Karpas-422 (cell line): ENCODE results near the gene ZBTB49. TPM values are rescaled to one million over a fixed set of nuclear protein-coding genes. Genes with fewer than 3 reads are reported as not detected.
"Not testable (repeated sequence)": the region's sequence is repeated elsewhere in the genome, so short reads cannot be mapped to it uniquely, and the experiment has no call there.

Experiments used
- DNase-seq: peaks from one replicate; pipeline ENCODE4 v3.0.0-alpha.2; 2015
- H2AFZ ChIP-seq: fragments of 200-600 bp; sonication (generic); 2 replicates; pipeline ENCODE4 v1.6.1; 2014; ENCODE audit warnings: antibody characterized with exemption, low read length, mixed read lengths
- H3K27ac ChIP-seq: fragments of 200-600 bp; sonication (generic); 2 replicates; pipeline ENCODE4 v1.5.1; 2014; ENCODE audit warnings: mild to moderate bottlenecking, low read length, moderate library complexity
- H3K27me3 ChIP-seq: fragments of 200-600 bp; sonication (generic); 2 replicates; pipeline ENCODE4 v1.6.1; 2014; ENCODE audit warnings: low read length, mixed read lengths
- H3K36me3 ChIP-seq: fragments of 200-600 bp; sonication (generic); 2 replicates; pipeline ENCODE4 v1.6.1; 2014; ENCODE audit warnings: low read length, mixed read lengths; ENCODE audit not compliant: insufficient read depth
- H3K4me1 ChIP-seq: fragments of 200-600 bp; sonication (generic); 2 replicates; pipeline ENCODE4 v1.6.1; 2014; ENCODE audit warnings: mild to moderate bottlenecking, low read length, mixed read lengths
- H3K4me2 ChIP-seq: fragments of 200-600 bp; sonication (generic); 2 replicates; pipeline ENCODE4 v1.6.1; 2014; ENCODE audit warnings: low read length, low read depth, mild to moderate bottlenecking; ENCODE audit not compliant: poor library complexity, severe bottlenecking
- H3K4me3 ChIP-seq: fragments of 200-600 bp; sonication (generic); 2 replicates; pipeline ENCODE4 v1.5.1; 2014; ENCODE audit warnings: mild to moderate bottlenecking, antibody characterized with exemption, low read length, mixed read lengths
- H3K79me2 ChIP-seq: fragments of 200-600 bp; sonication (generic); 2 replicates; pipeline ENCODE4 v1.6.1; 2014; ENCODE audit warnings: mild to moderate bottlenecking, low read length, mixed read lengths
- H3K9ac ChIP-seq: fragments of 200-600 bp; sonication (generic); 2 replicates; pipeline ENCODE4 v1.6.0; 2014; ENCODE audit warnings: low read length
- H3K9me2 ChIP-seq: fragments of 200-600 bp; sonication (generic), shearing (Covaris generic); replicated peaks from 2 replicates; pipeline ENCODE4 v1.6.0; 2014; ENCODE audit warnings: mild to moderate bottlenecking, low read length, moderate library complexity; ENCODE audit not compliant: insufficient read depth
- H3K9me3 ChIP-seq: fragments of 300-700, 200-600 bp; sonication (generic); 2 replicates; pipeline ENCODE4 v1.6.1; 2014; ENCODE audit warnings: low read length, mixed read lengths
- H4K20me1 ChIP-seq: fragments of 200-600 bp; sonication (generic); 2 replicates; pipeline ENCODE4 v1.6.1; 2014; ENCODE audit warnings: mild to moderate bottlenecking, antibody characterized with exemption, low read length, low read depth; ENCODE audit not compliant: insufficient read depth
- total RNA-seq: library from RNA; depleted of rRNA; stranded (reverse); fragments of >200 nt; shearing (Covaris generic); gene quantifications from 2 replicates; pipeline ENCODE4 v1.2.3, GENCODE V29; 2014; ENCODE audit warnings: low replicate concordance

The ZBTB49 gene
- total RNA-seq, 1 experiment from 2014 or later, result 6.7 TPM

- H3K9me3 ChIP-seq, result no peaks in the 10 kb centered on the region
- no peak overlapping the region for H2AFZ ChIP-seq
- H3K4me3 ChIP-seq, result no peak overlapping the region
- no peak overlapping the region for H3K4me2 ChIP-seq
- no peaks in the 10 kb centered on the region for H3K79me2 ChIP-seq
- H3K9ac ChIP-seq, result no peak overlapping the region
- no peaks in the 10 kb centered on the region for H3K27me3 ChIP-seq
- DNase-seq, result no peak
- no peaks in the 10 kb centered on the region for H3K9me2 ChIP-seq
- H3K4me1 ChIP-seq, result peaks cover under 1% of the 10 kb centered on the region
- H3K36me3 ChIP-seq, result no peaks in the 10 kb centered on the region
- H3K27ac ChIP-seq, result no peak overlapping the region
- H4K20me1 ChIP-seq, result no peaks in the 10 kb centered on the region
Observed at GRCh38 chr4:4254199-4254598, 35.9 kb upstream of the ZBTB49 start.

- no peak overlapping the region for H3K4me2 ChIP-seq
- no peaks in the 10 kb centered on the region for H3K4me1 ChIP-seq
- H2AFZ ChIP-seq, result no peak overlapping the region
- no peak overlapping the region for H3K4me3 ChIP-seq
- no peaks in the 10 kb centered on the region for H3K36me3 ChIP-seq
- no peaks in the 10 kb centered on the region for H3K27me3 ChIP-seq
- H3K79me2 ChIP-seq, result no peaks in the 10 kb centered on the region
- H3K27ac ChIP-seq, result no peak overlapping the region
- no peaks in the 10 kb centered on the region for H4K20me1 ChIP-seq
- H3K9me2 ChIP-seq, result no peaks in the 10 kb centered on the region
- no peaks in the 10 kb centered on the region for H3K9me3 ChIP-seq
- no peak overlapping the region for H3K9ac ChIP-seq
- no peak for DNase-seq
Observed at GRCh38 chr4:4254666-4255065, 35.4 kb upstream of the ZBTB49 start.

GRCh38 chr4:4256799-4257198 lies 33.3 kb upstream of the ZBTB49 start:
- Histone ChIP-seq H3K4me1 (no peaks in the 10 kb centered on the region), H3K27ac (no peak overlapping the region), H2AFZ (no peak overlapping the region), H3K9ac (no peak overlapping the region), H3K4me2 (no peak overlapping the region), H4K20me1 (no peaks in the 10 kb centered on the region), H3K79me2 (no peaks in the 10 kb centered on the region), H3K4me3 (no peak overlapping the region), H3K9me3 (no peaks in the 10 kb centered on the region), H3K36me3 (no peaks in the 10 kb centered on the region), H3K9me2 (no peaks in the 10 kb centered on the region), H3K27me3 (no peaks in the 10 kb centered on the region)
- DNase-seq, result no peak

- not testable (repeated sequence) for H3K9me2 ChIP-seq, H3K4me2 ChIP-seq, H4K20me1 ChIP-seq, DNase-seq, H3K27ac ChIP-seq, H3K9me3 ChIP-seq, H3K79me2 ChIP-seq, H3K4me3 ChIP-seq, H3K27me3 ChIP-seq, H3K9ac ChIP-seq, H3K4me1 ChIP-seq, H2AFZ ChIP-seq, H3K36me3 ChIP-seq
Observed at GRCh38 chr4:4257705-4258104, 32.3 kb upstream of the ZBTB49 start.

GRCh38 chr4:4259484-4260100 lies 30.5 kb upstream of the ZBTB49 start:
- Histone ChIP-seq H3K4me2 (no peak overlapping the region), H2AFZ (no peak overlapping the region)

GRCh38 chr4:4260185-4260751 lies 29.8 kb upstream of the ZBTB49 start:
- no peaks in the 10 kb centered on the region for H3K4me1 ChIP-seq
- H3K4me2 ChIP-seq, result no peak overlapping the region
- H3K27ac ChIP-seq, result no peak overlapping the region
- peak; percentile 86 for DNase-seq
- H3K9ac ChIP-seq, result no peak overlapping the region
- H3K27me3 ChIP-seq, result no peaks in the 10 kb centered on the region
- H2AFZ ChIP-seq, result no peak overlapping the region
- no peaks in the 10 kb centered on the region for H3K9me3 ChIP-seq
- no peak overlapping the region for H3K4me3 ChIP-seq
- H3K9me2 ChIP-seq, result no peaks in the 10 kb centered on the region
- H4K20me1 ChIP-seq, result no peaks in the 10 kb centered on the region
- no peaks in the 10 kb centered on the region for H3K36me3 ChIP-seq
- H3K79me2 ChIP-seq, result no peaks in the 10 kb centered on the region

More at GRCh38 chr4:4259484-4260100, 30.5 kb upstream of the ZBTB49 start:
- H3K4me3 ChIP-seq, result no peak overlapping the region
- DNase-seq, result no peak
- H3K36me3 ChIP-seq, result no peaks in the 10 kb centered on the region
- no peaks in the 10 kb centered on the region for H3K79me2 ChIP-seq
- no peaks in the 10 kb centered on the region for H3K4me1 ChIP-seq
- H3K9me2 ChIP-seq, result no peaks in the 10 kb centered on the region
- H3K27ac ChIP-seq, result no peak overlapping the region
- H3K9ac ChIP-seq, result no peak overlapping the region
- no peaks in the 10 kb centered on the region for H3K9me3 ChIP-seq
- no peaks in the 10 kb centered on the region for H4K20me1 ChIP-seq
- no peaks in the 10 kb centered on the region for H3K27me3 ChIP-seq

- no peaks in the 10 kb centered on the region for H3K9me3 ChIP-seq
- no peaks in the 10 kb centered on the region for H3K27me3 ChIP-seq
- no peaks in the 10 kb centered on the region for H3K9me2 ChIP-seq
- H3K36me3 ChIP-seq, result peaks cover 33% of the 10 kb centered on the region
- H3K9ac ChIP-seq, result no peak overlapping the region
- no peak overlapping the region for H3K4me2 ChIP-seq
- H4K20me1 ChIP-seq, result no peaks in the 10 kb centered on the region
- no peak for DNase-seq
- H3K27ac ChIP-seq, result no peak overlapping the region
- H3K4me3 ChIP-seq, result no peak overlapping the region
- H2AFZ ChIP-seq, result no peak overlapping the region
- no peaks in the 10 kb centered on the region for H3K79me2 ChIP-seq
- H3K4me1 ChIP-seq, result no peaks in the 10 kb centered on the region
Observed at GRCh38 chr4:4267981-4268380, 22.1 kb upstream of the ZBTB49 start.

- Histone ChIP-seq H3K27me3 (no peaks in the 10 kb centered on the region), H3K4me3 (no peak overlapping the region), H3K27ac (no peak overlapping the region), H3K4me2 (no peak overlapping the region), H3K36me3 (peaks cover 33% of the 10 kb centered on the region), H4K20me1 (no peaks in the 10 kb centered on the region), H3K79me2 (no peaks in the 10 kb centered on the region), H3K9me3 (no peaks in the 10 kb centered on the region), H2AFZ (no peak overlapping the region), H3K9me2 (no peaks in the 10 kb centered on the region), H3K9ac (no peak overlapping the region), H3K4me1 (no peaks in the 10 kb centered on the region)
- DNase-seq, result no peak
Observed at GRCh38 chr4:4268776-4269175, 21.3 kb upstream of the ZBTB49 start.
